Glutamatergic neuron (in vitro differentiated cells): ENCODE data around the gene ABHD12. TPM values are rescaled to one million over a fixed set of nuclear protein-coding genes. Genes with fewer than 3 reads are reported as not detected.
A peak's percentile ranks its signal among the peaks of the same experiment; 100 is the strongest.

ENCODE experiments used
- DNase-seq: peaks from one replicate; pipeline ENCODE4 v3.0.0; 2022
- H3K27ac Mint-ChIP-seq: one replicate; pipeline ENCODE4 v1.8.0; 2020; ENCODE audit warnings: mild to moderate bottlenecking, mixed read lengths, inconsistent platforms; ENCODE audit not compliant: unreplicated experiment
- H3K27me3 Mint-ChIP-seq: one replicate; pipeline ENCODE4 v1.8.0; 2020; ENCODE audit warnings: mild to moderate bottlenecking, moderate library complexity, mixed read lengths, inconsistent platforms; ENCODE audit not compliant: unreplicated experiment
- H3K36me3 Mint-ChIP-seq: one replicate; pipeline ENCODE4 v1.8.0; 2020; ENCODE audit warnings: mild to moderate bottlenecking, mixed read lengths, inconsistent platforms; ENCODE audit not compliant: unreplicated experiment
- H3K4me1 Mint-ChIP-seq: one replicate; pipeline ENCODE4 v1.8.0; 2020; ENCODE audit warnings: mild to moderate bottlenecking, low read depth, mixed read lengths, inconsistent platforms; ENCODE audit not compliant: unreplicated experiment
- H3K4me3 Mint-ChIP-seq: one replicate; pipeline ENCODE4 v1.8.0; 2020; ENCODE audit warnings: mild to moderate bottlenecking, mixed read lengths, inconsistent platforms; ENCODE audit not compliant: unreplicated experiment
- H3K9me3 Mint-ChIP-seq: one replicate; pipeline ENCODE4 v1.8.0; 2020; ENCODE audit warnings: mild to moderate bottlenecking, moderate library complexity, mixed read lengths, inconsistent platforms; ENCODE audit not compliant: unreplicated experiment
- long read RNA-seq: library from polyadenylated mRNA; unstranded; transcript quantifications from one replicate; pipeline ENCODE4 v2.0.0, GENCODE V29; 2020; ENCODE audit not compliant: unreplicated experiment
- total RNA-seq: library from RNA; stranded (reverse); fragmentation: NEBNext Ultra II Directional; extraction: Animal tissue kit (Norgen Biotek cat#: 25700); gene quantifications from one replicate; pipeline ENCODE4 v1.2.1, GENCODE V29; 2021; ENCODE audit not compliant: unreplicated experiment
- TF ChIP-seq, protein P1 (sequence below): fragments of 200-600 bp; sonication (generic); IDR thresholded peaks from one replicate; pipeline ENCODE4 v1.5.0; 2021; ENCODE audit not compliant: partially characterized antibody, unreplicated experiment

The ABHD12 gene
- total RNA-seq = 101 TPM
- long read RNA-seq, transcript ABHD12-202 (13 exons, 1,725 nt) = minor isoform, 14 of 193 reads
- long read RNA-seq, transcript ABHD12-201 (13 exons, 2,117 nt) = major isoform, 132 of 193 reads
- long read RNA-seq, partial matches to known transcripts = 13 of 193 reads
- long read RNA-seq, other reads (novel, unspliced or antisense) = 34 of 193 reads

GRCh38 chr20:25390538-25391528, at the start of gene ABHD12:
Gene ABHD12, minus strand, starts transcription at chr20:25390835. Its CDS starts 132 bp downstream, at chr20:25390703.
- H3K27ac Mint-ChIP-seq = peak within 1 kb of the TSS; percentile 86
- peaks cover 9% of the 10 kb centered on the region for H3K27me3 Mint-ChIP-seq
- peak within 1 kb of the TSS; percentile 91 for H3K4me3 Mint-ChIP-seq
- DNase-seq = peak; percentile 97
- peaks cover 10% of the 10 kb centered on the region for H3K9me3 Mint-ChIP-seq
- TF ChIP-seq, protein P1, sequence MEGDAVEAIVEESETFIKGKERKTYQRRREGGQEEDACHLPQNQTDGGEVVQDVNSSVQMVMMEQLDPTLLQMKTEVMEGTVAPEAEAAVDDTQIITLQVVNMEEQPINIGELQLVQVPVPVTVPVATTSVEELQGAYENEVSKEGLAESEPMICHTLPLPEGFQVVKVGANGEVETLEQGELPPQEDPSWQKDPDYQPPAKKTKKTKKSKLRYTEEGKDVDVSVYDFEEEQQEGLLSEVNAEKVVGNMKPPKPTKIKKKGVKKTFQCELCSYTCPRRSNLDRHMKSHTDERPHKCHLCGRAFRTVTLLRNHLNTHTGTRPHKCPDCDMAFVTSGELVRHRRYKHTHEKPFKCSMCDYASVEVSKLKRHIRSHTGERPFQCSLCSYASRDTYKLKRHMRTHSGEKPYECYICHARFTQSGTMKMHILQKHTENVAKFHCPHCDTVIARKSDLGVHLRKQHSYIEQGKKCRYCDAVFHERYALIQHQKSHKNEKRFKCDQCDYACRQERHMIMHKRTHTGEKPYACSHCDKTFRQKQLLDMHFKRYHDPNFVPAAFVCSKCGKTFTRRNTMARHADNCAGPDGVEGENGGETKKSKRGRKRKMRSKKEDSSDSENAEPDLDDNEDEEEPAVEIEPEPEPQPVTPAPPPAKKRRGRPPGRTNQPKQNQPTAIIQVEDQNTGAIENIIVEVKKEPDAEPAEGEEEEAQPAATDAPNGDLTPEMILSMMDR = no peak
- H3K36me3 Mint-ChIP-seq = peaks cover 4% of the 10 kb centered on the region
- H3K4me1 Mint-ChIP-seq = peaks cover 11% of the 10 kb centered on the region

GRCh38 chr20:25439328-25439727, 48.7 kb upstream of the ABHD12 start:
- Mint-ChIP-seq H3K4me3 (no peak overlapping the region), H3K4me1 (no peaks in the 10 kb centered on the region), H3K36me3 (peaks cover 4% of the 10 kb centered on the region), H3K9me3 (no peaks in the 10 kb centered on the region), H3K27me3 (peaks cover 4% of the 10 kb centered on the region), H3K27ac (no peak overlapping the region)
- no peak for DNase-seq
- TF ChIP-seq, protein P1 = no peak

DNA sequence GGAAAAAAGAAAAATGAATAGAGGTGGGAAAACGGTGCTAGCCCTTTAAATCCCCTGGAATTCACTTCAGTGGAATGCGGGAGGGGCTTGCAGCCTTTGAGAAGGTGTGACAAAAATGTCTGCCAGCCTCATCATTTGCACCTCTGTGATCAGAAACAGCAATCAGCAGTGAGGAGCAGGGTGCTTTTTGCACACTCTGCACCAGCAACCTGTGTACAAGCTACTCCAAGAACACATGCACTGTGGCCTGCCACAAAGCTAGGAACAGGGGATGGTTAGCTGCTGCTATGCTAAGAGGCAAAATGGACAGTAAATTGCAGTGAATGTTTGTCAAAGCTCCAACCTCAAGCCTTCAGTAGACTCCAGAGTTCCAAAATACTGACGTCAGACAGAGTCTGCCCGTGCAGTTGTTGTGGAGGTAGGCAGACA, 46.5 kb upstream of the ABHD12 start:
- Mint-ChIP-seq H3K27me3 (peaks cover 4% of the 10 kb centered on the region), H3K4me1 (no peaks in the 10 kb centered on the region), H3K27ac (no peak overlapping the region), H3K36me3 (peaks cover 4% of the 10 kb centered on the region), H3K4me3 (no peak overlapping the region), H3K9me3 (no peaks in the 10 kb centered on the region)
- TF ChIP-seq, protein P1 = no peak
- no peak for DNase-seq

DNA sequence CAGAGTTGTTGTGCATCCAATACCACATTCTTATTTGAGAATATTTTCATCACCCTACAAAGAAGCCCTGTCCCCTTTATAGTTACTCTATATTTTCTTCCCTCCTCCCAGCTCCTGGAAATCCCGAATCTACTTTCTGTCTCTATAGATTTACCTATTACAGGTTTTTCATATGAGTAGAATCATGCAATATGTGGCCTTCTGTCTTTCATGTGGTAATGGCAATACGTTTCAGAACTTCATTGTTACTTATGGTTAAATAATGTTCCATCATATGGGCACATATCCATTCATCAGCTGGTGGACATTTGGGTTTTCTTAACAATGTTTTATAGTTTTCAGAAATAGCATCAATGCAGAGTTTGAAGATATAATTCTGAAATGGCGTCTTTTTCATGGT, 33.9 kb upstream of the ABHD12 start:
- Mint-ChIP-seq H3K27me3 (no peaks in the 10 kb centered on the region), H3K4me3 (no peak overlapping the region), H3K4me1 (no peaks in the 10 kb centered on the region), H3K27ac (no peak overlapping the region), H3K9me3 (no peaks in the 10 kb centered on the region), H3K36me3 (no peaks in the 10 kb centered on the region)
- TF ChIP-seq, protein P1 = no peak
- no peak for DNase-seq
